ENCODE results near the gene SLIRP. TPM values are rescaled to one million over a fixed set of nuclear protein-coding genes. Genes with fewer than 3 reads are reported as not detected.

Gene SLIRP
- total RNA-seq, 1 donor from 2014 or later: 71.1 TPM

DNA sequence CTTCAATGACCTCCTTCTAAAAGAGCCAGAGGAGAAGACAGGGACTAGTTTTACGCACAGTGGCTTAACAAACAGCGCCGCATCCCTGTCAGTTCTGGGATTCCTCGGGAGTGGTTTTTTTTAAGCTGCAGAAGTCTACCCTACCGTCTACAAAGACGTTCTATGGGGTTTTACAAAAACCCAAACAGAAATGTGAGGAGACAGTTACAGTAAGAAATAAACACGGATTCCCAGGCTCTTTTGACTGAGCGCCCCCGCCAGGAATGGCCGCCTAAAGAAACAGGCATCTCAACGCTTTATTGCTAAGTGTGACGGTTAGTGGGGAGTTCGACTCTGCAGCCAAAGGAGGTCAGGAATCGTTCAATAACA lies 564 bp upstream of the SLIRP start:
- TF ChIP-seq, protein P1, sequence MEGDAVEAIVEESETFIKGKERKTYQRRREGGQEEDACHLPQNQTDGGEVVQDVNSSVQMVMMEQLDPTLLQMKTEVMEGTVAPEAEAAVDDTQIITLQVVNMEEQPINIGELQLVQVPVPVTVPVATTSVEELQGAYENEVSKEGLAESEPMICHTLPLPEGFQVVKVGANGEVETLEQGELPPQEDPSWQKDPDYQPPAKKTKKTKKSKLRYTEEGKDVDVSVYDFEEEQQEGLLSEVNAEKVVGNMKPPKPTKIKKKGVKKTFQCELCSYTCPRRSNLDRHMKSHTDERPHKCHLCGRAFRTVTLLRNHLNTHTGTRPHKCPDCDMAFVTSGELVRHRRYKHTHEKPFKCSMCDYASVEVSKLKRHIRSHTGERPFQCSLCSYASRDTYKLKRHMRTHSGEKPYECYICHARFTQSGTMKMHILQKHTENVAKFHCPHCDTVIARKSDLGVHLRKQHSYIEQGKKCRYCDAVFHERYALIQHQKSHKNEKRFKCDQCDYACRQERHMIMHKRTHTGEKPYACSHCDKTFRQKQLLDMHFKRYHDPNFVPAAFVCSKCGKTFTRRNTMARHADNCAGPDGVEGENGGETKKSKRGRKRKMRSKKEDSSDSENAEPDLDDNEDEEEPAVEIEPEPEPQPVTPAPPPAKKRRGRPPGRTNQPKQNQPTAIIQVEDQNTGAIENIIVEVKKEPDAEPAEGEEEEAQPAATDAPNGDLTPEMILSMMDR (IDR thresholded peaks at IDR 0.05): no peak
- H3K27ac ChIP-seq: peak overlapping the region; percentile 74
- no peaks in the 10 kb centered on the region for H3K27me3 ChIP-seq
- no peak for DNase-seq
- peak; percentile 52 for ATAC-seq
- H3K4me3 ChIP-seq: peak overlapping the region; percentile 91
- intact Hi-C loops (cut with DNase I): no loop called here
- no peaks in the 10 kb centered on the region for H3K9me3 ChIP-seq
- peaks cover 47% of the 10 kb centered on the region for H3K36me3 ChIP-seq
- peaks cover 23% of the 10 kb centered on the region for H3K4me1 ChIP-seq

DNA sequence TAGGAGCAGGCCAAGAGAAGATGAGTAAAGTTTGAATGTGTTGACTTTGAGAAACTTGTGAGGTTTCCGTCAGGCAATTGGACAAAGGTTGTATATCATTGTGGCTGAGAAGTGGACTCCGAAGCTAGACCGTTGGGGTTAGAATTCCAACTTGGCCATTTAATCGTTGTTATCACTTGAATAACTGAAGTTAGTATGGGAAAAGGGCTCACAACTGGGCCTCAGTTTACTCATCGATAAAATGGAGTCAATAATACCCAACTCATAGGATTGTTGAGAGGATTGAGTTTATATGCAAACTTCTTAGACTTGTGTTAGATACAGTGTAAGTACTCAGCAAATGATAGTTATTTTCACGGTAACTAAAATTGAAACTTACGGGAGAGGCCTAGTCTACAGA lies 846 bp downstream of the SLIRP start:
- H3K4me3 ChIP-seq: peak overlapping the region; percentile 91
- ATAC-seq: no peak
- H3K9me3 ChIP-seq: no peaks in the 10 kb centered on the region
- peaks cover 47% of the 10 kb centered on the region for H3K36me3 ChIP-seq
- H3K27ac ChIP-seq: no peak overlapping the region
- peaks cover 23% of the 10 kb centered on the region for H3K4me1 ChIP-seq
- DNase-seq: no peak
- TF ChIP-seq, protein P1 (IDR thresholded peaks at IDR 0.05): no peak
- H3K27me3 ChIP-seq: no peaks in the 10 kb centered on the region
- intact Hi-C loops (cut with DNase I): no loop called here

DNA sequence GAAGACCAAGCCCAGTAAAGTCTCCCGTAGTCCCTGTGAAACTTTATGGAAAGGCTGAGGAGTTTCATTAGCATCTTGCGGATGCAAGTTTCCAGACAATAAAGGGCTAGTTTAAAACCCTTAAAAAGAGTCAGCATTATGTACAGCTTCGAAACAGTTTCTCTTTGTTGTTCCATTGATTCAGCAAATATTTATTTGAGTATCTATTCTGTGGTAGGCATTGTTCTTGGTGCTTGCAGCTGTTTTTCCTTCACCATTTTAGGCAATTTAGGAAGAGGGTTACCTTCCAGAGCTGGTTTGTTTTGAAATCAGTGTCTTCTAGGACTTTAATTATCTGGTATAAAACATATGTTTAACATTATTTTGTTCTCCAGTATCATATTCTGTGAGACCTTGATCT lies 1.5 kb downstream of the SLIRP start:
- intact Hi-C loops (cut with DNase I): no loop called here
- Histone ChIP-seq H3K27me3 (no peaks in the 10 kb centered on the region), H3K27ac (no peak overlapping the region), H3K4me3 (no peak overlapping the region), H3K36me3 (peaks cover 47% of the 10 kb centered on the region), H3K9me3 (no peaks in the 10 kb centered on the region), H3K4me1 (peaks cover 23% of the 10 kb centered on the region)
- no peak for DNase-seq
- ATAC-seq: no peak
- TF ChIP-seq, protein P1 (IDR thresholded peaks at IDR 0.05): no peak

DNA sequence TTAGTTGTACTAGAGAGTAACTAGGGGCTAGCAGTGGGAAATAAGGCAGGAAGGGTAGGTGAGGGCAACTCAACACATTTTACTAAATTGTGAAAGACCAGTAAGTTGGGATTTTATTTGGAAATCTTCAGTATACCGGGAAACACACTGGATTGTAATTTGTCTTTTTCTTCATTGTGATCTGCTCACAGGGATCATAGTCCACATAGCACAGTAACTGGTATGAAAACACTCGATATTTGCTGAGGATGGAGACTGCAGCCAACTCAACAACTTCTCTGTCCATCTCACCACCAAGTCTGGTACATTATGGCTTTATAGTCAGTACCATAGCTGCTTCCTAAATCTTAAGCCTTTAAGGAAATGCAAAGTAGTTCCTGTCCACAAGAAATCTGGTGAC lies 2.5 kb downstream of the SLIRP start:
- no peaks in the 10 kb centered on the region for H3K9me3 ChIP-seq
- intact Hi-C loops (cut with DNase I): no loop called here
- H3K27me3 ChIP-seq: no peaks in the 10 kb centered on the region
- TF ChIP-seq, protein P1 (IDR thresholded peaks at IDR 0.05): no peak
- ATAC-seq (no peak), DNase-seq (no peak)
- no peak overlapping the region for H3K4me3 ChIP-seq
- H3K4me1 ChIP-seq: peaks cover 23% of the 10 kb centered on the region
- no peak overlapping the region for H3K27ac ChIP-seq
- H3K36me3 ChIP-seq: peaks cover 50% of the 10 kb centered on the region

DNA sequence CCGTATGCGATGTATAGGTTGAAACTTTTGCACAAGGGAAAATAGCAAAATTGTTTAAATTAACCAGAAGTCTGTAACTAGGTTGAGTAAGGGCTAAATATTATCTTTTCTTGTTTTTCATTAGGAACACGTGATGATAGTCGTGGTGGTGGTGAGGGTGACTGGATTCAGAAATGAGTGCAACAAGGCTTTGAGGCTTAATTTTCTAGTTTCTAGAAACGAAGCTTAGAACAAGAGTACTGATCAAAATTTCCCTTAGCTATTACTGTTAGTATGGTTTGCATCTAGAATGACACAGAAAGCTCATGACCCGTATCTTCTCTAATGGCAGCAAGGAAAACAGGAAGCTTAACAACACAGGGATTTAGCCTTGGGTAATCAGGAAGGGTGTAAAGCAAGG lies 7.0 kb downstream of the SLIRP start:
- TF ChIP-seq, protein P1 (IDR thresholded peaks at IDR 0.05): no peak
- H3K36me3 ChIP-seq: peaks cover 95% of the 10 kb centered on the region
- H3K9me3 ChIP-seq: no peaks in the 10 kb centered on the region
- no peaks in the 10 kb centered on the region for H3K27me3 ChIP-seq
- DNase-seq (no peak), ATAC-seq (no peak)
- H3K4me1 ChIP-seq: no peaks in the 10 kb centered on the region
- H3K27ac ChIP-seq: no peak overlapping the region
- intact Hi-C loops (cut with DNase I): no loop called here
- H3K4me3 ChIP-seq: no peak overlapping the region

DNA sequence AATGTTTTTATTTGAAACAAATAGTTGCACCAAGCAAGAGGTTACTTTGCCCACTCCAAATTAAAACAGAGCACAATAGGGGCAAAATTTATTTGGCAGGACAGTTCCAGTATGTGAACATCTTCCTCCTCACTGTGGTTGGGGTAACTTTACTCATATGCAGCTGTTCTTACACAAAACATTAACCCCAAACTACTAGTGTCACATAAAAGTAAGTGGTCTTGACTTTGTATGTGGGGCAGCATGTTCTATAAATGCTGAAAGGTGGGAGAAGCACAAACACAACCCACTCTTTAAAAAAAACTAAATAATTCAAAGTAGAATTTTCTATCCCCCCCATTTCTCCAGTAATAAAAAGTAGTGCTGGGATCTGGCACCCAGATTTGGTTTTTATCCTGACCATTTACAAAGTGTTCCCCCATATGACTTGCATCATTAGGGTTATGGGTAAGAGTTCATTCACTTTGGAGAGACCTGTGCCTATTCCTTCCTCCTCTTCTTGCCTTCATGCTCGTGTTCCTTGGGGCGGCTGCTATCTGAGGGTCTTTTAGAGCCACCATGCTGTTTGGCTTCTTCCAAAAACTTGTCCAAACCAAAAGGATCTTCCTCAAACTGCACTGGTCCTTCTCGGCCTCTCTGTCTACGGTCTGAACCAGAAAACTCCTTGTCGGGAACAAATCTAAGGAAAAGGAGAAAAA lies 9.9 kb downstream of the SLIRP start:
- intact Hi-C loops (cut with DNase I): no loop called here
- no peaks in the 10 kb centered on the region for H3K27me3 ChIP-seq
- ATAC-seq: no peak
- H3K9me3 ChIP-seq: no peaks in the 10 kb centered on the region
- no peak overlapping the region for H3K4me3 ChIP-seq
- no peak overlapping the region for H3K27ac ChIP-seq
- no peak for DNase-seq
- TF ChIP-seq, protein P1 (IDR thresholded peaks at IDR 0.05): no peak
- H3K36me3 ChIP-seq: peaks cover 99% of the 10 kb centered on the region
- H3K4me1 ChIP-seq: no peaks in the 10 kb centered on the region
